GM12878 (cell line): ENCODE results near the gene AMPH. TPM values are rescaled to one million over a fixed set of nuclear protein-coding genes. Genes with fewer than 3 reads are reported as not detected.

Source experiments
- ATAC-seq: fragments of 200-7000 bp; cut with Tn5 transposase; 3 replicates; pipeline ENCODE4 v1.9.1; 2020; ENCODE audit warnings: mild to moderate bottlenecking, moderate library complexity
- BruUV-seq: library from RNA; stranded (reverse); fragments of 400-500 nt; replicated peaks from 2 replicates; lab custom pipeline; 2021; lab: Mats Ljungman, UMichigan
- CTCF ChIA-PET: fragments of 300-600 bp; sonication (Branson Sonifier 250); formaldehyde crosslinking; extraction: SDS; loops from one replicate; lab custom pipeline; 2021; ENCODE audit warnings: inconsistent platforms; lab: Yijun Ruan, JAX
- POLR2A ChIA-PET: fragments of 350-600 bp; formaldehyde crosslinking; extraction: SDS; loops from one replicate; lab custom pipeline; 2021; ENCODE audit warnings: inconsistent platforms; lab: Charles Lee
- RAD21 ChIA-PET: fragments of 300-600 bp; sonication (Branson Sonifier 250); formaldehyde crosslinking; loops from one replicate; lab custom pipeline; 2023; ENCODE audit warnings: antibody characterized with exemption; ENCODE audit not compliant: unreplicated experiment; lab: Charles Lee
- SMC1A ChIA-PET: fragments of 300-600 bp; sonication (Branson Sonifier 250); formaldehyde crosslinking; loops from one replicate; lab custom pipeline; 2023; ENCODE audit not compliant: unreplicated experiment, uncharacterized antibody; lab: Charles Lee
- DNase-seq: peaks from one replicate; pipeline ENCODE4 v3.0.0-alpha.2; 2011; ENCODE audit warnings: low read depth, low spot score
- FAIRE-seq: peaks from 3 replicates; lab custom pipeline; 2011; peaks lifted over from hg19 to GRCh38; lab: Jason Lieb, UNC
- H2AFZ ChIP-seq: 2 replicates; pipeline ENCODE4 v1.6.0; 2011; ENCODE audit warnings: low read depth, low read length, control low read depth; ENCODE audit not compliant: control insufficient read depth
- H3K27ac ChIP-seq: 2 replicates; pipeline ENCODE4 v1.5.1; 2011; ENCODE audit warnings: control low read depth; ENCODE audit not compliant: control insufficient read depth, insufficient read depth
- H3K27me3 ChIP-seq, 2 experiments: replicated peaks in 1 of 2; 2 replicates each; pipeline versions ENCODE4 v1.6.0 to v1.6.1; 2011; ENCODE audit warnings: low read length in 1 of 2; ENCODE audit not compliant: control insufficient read depth in 2 of 2, insufficient read depth in 2 of 2
- H3K36me3 ChIP-seq, 2 experiments: 2 replicates each; pipeline ENCODE4 v1.5.1; 2011; ENCODE audit warnings: low read length in 1 of 2; ENCODE audit not compliant: control insufficient read depth in 2 of 2, insufficient read depth in 2 of 2
- H3K4me1 ChIP-seq: 2 replicates; pipeline ENCODE4 v1.6.1; 2011; ENCODE audit warnings: mild to moderate bottlenecking, low read length, moderate library complexity, mixed read lengths; ENCODE audit not compliant: control insufficient read depth, insufficient read depth
- H3K4me2 ChIP-seq: 2 replicates; pipeline ENCODE4 v1.6.0; 2011; ENCODE audit warnings: control low read depth; ENCODE audit not compliant: control insufficient read depth, insufficient read depth
- H3K4me3 ChIP-seq: fragments of 200-600 bp; sonication (generic); 2 replicates; pipeline ENCODE4 v1.5.1; 2016
- H3K79me2 ChIP-seq: 2 replicates; pipeline ENCODE4 v1.6.0; 2011; ENCODE audit warnings: low read length; ENCODE audit not compliant: control insufficient read depth, insufficient read depth
- H3K9ac ChIP-seq: 2 replicates; pipeline ENCODE4 v1.8.0; 2011; ENCODE audit warnings: low read length, control low read depth, mixed read lengths; ENCODE audit not compliant: control insufficient read depth, insufficient read depth
- H3K9me3 ChIP-seq: replicated peaks from 3 replicates; pipeline ENCODE4 v1.5.1; 2011; ENCODE audit warnings: mild to moderate bottlenecking, low read length; ENCODE audit not compliant: control insufficient read depth, insufficient read depth
- H4K20me1 ChIP-seq: 2 replicates; pipeline ENCODE4 v1.6.0; 2011; ENCODE audit not compliant: control insufficient read depth, insufficient read depth
- BMI1 ChIP-seq: fragments of 450-650 bp; IDR thresholded peaks from 2 replicates; pipeline ENCODE4 v1.6.1; 2016; ENCODE audit warnings: mild to moderate bottlenecking, moderate library complexity, borderline replicate concordance
- BRCA1 ChIP-seq: IDR thresholded peaks from 2 replicates; pipeline ENCODE4 v1.6.1; 2011; ENCODE audit warnings: low read depth, low read length, improper control_type of control experiment
- CREB1 ChIP-seq: IDR thresholded peaks from 2 replicates; pipeline ENCODE4 v1.6.1; 2012; ENCODE audit warnings: low read depth, mild to moderate bottlenecking, inconsistent platforms
- CREM ChIP-seq: IDR thresholded peaks from 2 replicates; pipeline ENCODE4 v1.6.1; 2014; ENCODE audit warnings: antibody characterized with exemption, low read depth
- MTA3 ChIP-seq: IDR thresholded peaks from 2 replicates; pipeline ENCODE4 v1.6.1; 2012; ENCODE audit warnings: low read length, inconsistent platforms, borderline replicate concordance
- MXI1 ChIP-seq: fragments of 150-350 bp; IDR thresholded peaks from 2 replicates; pipeline ENCODE4 v1.6.1; 2011; ENCODE audit warnings: low read depth, mild to moderate bottlenecking, inconsistent platforms, low read length, improper control_type of control experiment
- NFYB ChIP-seq: IDR thresholded peaks from 2 replicates; pipeline ENCODE4 v1.6.1; 2011; ENCODE audit warnings: low read depth, mild to moderate bottlenecking, low read length, improper control_type of control experiment, moderate library complexity; ENCODE audit not compliant: insufficient read depth
- PAX8 ChIP-seq: fragments of 450-650 bp; IDR thresholded peaks from 2 replicates; pipeline ENCODE4 v1.6.1; 2017; ENCODE audit warnings: mild to moderate bottlenecking, moderate library complexity
- RELA ChIP-seq: fragments of 450-650 bp; IDR thresholded peaks from 2 replicates; pipeline ENCODE4 v1.8.0; 2014; ENCODE audit warnings: borderline replicate concordance; ENCODE audit not compliant: partially characterized antibody
- SP1 ChIP-seq: IDR thresholded peaks from one replicate; pipeline ENCODE4 v1.6.1; 2011; ENCODE audit warnings: low read depth, low read length
- ZNF217 ChIP-seq: fragments of 450-650 bp; IDR thresholded peaks from 2 replicates; pipeline ENCODE4 v1.6.1; 2017; ENCODE audit warnings: antibody characterized with exemption, mild to moderate bottlenecking
- ZNF24 ChIP-seq: fragments of 450-650 bp; IDR thresholded peaks from 2 replicates; pipeline ENCODE4 v1.6.1; 2017; ENCODE audit warnings: antibody characterized with exemption, mild to moderate bottlenecking
- WGBS: methylation state at CpG from one replicate; pipeline ENCODE4 v1.1.6; 2016; ENCODE audit warnings: low lambda C conversion rate; ENCODE audit not compliant: insufficient replicate concordance, insufficient coverage; ENCODE audit errors: missing lambda C conversion rate; 5-methylcytosine and 5-hydroxymethylcytosine counted together
- in situ Hi-C: fragments of 300-500 bp; cut with MboI; formaldehyde crosslinking; loops from 9 replicates; pipeline ENCODE4 v1.14.3; 2018; ENCODE audit warnings: mixed read lengths
- intact Hi-C: fragments of 100-400 bp; cut with micrococcal nuclease; formaldehyde crosslinking; loops from one replicate; pipeline ENCODE4 v1.14.2; 2022; ENCODE audit not compliant: unreplicated experiment
- polyA plus RNA-seq, 11 experiments: library from polyadenylated mRNA; depleted of rRNA in 4 of 11; unstranded in 6 of 11; stranded (reverse) in 5 of 11; fragments of >200 nt; fragmentation: Nextera tagmentation in 4 of 11; fragmentation: Illumina TruSeq in 1 of 11; extraction: Ambion mirVana in 4 of 11; extraction: Trizol in 1 of 11; gene quantifications; 1 replicate in 1 of 11; 2 replicates in 10 of 11; pipeline versions ENCODE4 v1.2.1 to v1.2.3, GENCODE V29; 2011 to 2016; ENCODE audit warnings: inconsistent platforms in 2 of 11, missing spikeins in 2 of 11, low read depth in 1 of 11
- total RNA-seq, 4 experiments: library from RNA; depleted of rRNA in 3 of 4; stranded (reverse); fragments of >200 nt in 3 of 4; fragmentation: Illumina TruSeq in 1 of 4; extraction: Trizol in 1 of 4; gene quantifications; 2 replicates each; pipeline versions ENCODE4 v1.2.1 to v1.2.3, GENCODE V29; 2013 to 2021
- TF ChIP-seq, protein P1 (sequence below): fragments of 450-650 bp; IDR thresholded peaks from 2 replicates; pipeline ENCODE4 v1.6.1; 2014; ENCODE audit warnings: mild to moderate bottlenecking

Gene AMPH
- total and polyA plus RNA-seq, 10 of the 15 experiments (the other 5 are each of a cell fraction or from before 2014, with no cell fraction given), result 0.03 to 0.24 (median 0.08) TPM; not detected in 2

- WGBS, result 44% methylated on average over 8 of the region's 8 CpGs
These were observed 44.4 kb upstream of the AMPH start for GRCh38 chr7:38675494-38676106.

GRCh38 chr7:38674513-38674912 is 43.3 kb upstream of the AMPH start:
- DNase-seq (no peak), ATAC-seq (no peak), FAIRE-seq (no peak)
- no peaks in the 10 kb centered on the region for H4K20me1 ChIP-seq
- intact Hi-C loops, result no loop called here
- in situ Hi-C loops, result no loop called here
- no peak overlapping the region for H3K4me2 ChIP-seq
- ChIA-PET RAD21 (no interaction called here), CTCF (interaction anchor here (1.5 kb wide), 1 partner anchor 14 kb away, joined by 4 read pairs; no protein-coding TSS in a partner anchor), SMC1A (no interaction called here), POLR2A (no interaction called here)
- no peaks in the 10 kb centered on the region for H3K36me3 ChIP-seq
- no peak overlapping the region for H2AFZ ChIP-seq
- H3K27ac ChIP-seq, result no peak overlapping the region
- TF ChIP-seq BRCA1 (no peak), NFYB (no peak), ZNF24 (no peak), CREB1 (no peak), ZNF217 (no peak), SP1 (no peak)
- no peaks in the 10 kb centered on the region for H3K4me1 ChIP-seq
- no TSS peak for BruUV-seq
- no peaks in the 10 kb centered on the region for H3K9me3 ChIP-seq
- H3K9ac ChIP-seq, result no peak overlapping the region
- no peak overlapping the region for H3K4me3 ChIP-seq
- no peaks in the 10 kb centered on the region; a peak in 2 of 4 replicates for H3K27me3 ChIP-seq
- WGBS, result 11% methylated on average over 1 of the region's 1 CpG
- H3K79me2 ChIP-seq, result no peaks in the 10 kb centered on the region

More at GRCh38 chr7:38675494-38676106, 44.4 kb upstream of the AMPH start:
- Histone ChIP-seq H3K79me2 (no peaks in the 10 kb centered on the region), H3K4me1 (no peaks in the 10 kb centered on the region), H3K9ac (no peak overlapping the region), H4K20me1 (no peaks in the 10 kb centered on the region), H3K4me3 (no peak overlapping the region), H3K27ac (no peak overlapping the region), H3K4me2 (no peak overlapping the region), H3K27me3 (no peaks in the 10 kb centered on the region; a peak in 2 of 4 replicates), H3K36me3 (no peaks in the 10 kb centered on the region), H3K9me3 (no peaks in the 10 kb centered on the region), H2AFZ (no peak overlapping the region)
- ATAC-seq (no peak), FAIRE-seq (no peak), DNase-seq (no peak)
- POLR2A ChIA-PET, result no interaction called here
- intact Hi-C loops, result no loop called here
- TF ChIP-seq PAX8 (no peak), MXI1 (no peak), MTA3 (no peak), BMI1 (no peak), CREM (no peak), RELA (no peak)
- TF ChIP-seq, protein P1, sequence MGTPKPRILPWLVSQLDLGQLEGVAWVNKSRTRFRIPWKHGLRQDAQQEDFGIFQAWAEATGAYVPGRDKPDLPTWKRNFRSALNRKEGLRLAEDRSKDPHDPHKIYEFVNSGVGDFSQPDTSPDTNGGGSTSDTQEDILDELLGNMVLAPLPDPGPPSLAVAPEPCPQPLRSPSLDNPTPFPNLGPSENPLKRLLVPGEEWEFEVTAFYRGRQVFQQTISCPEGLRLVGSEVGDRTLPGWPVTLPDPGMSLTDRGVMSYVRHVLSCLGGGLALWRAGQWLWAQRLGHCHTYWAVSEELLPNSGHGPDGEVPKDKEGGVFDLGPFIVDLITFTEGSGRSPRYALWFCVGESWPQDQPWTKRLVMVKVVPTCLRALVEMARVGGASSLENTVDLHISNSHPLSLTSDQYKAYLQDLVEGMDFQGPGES, result no peak
- in situ Hi-C loops, result no loop called here
- RAD21 ChIA-PET, result no interaction called here
- SMC1A ChIA-PET, result no interaction called here
- BruUV-seq, result no TSS peak
- CTCF ChIA-PET, result interaction anchor here (1.5 kb wide), 1 partner anchor 15 kb away, joined by 4 read pairs; no protein-coding TSS in a partner anchor
